Duodenal mucosa (tissue), 2 donors: ENCODE measurements around the gene NHERF2.

Source experiments
- H3K27ac ChIP-seq: one replicate; pipeline ENCODE4 v1.7.0; 2013; ENCODE audit warnings: low read depth, low read length
- H3K27me3 ChIP-seq, 2 donors: one replicate each; pipeline ENCODE4 v1.7.0; 2013; ENCODE audit warnings: low read length in 2 of 2, control low read depth in 1 of 2; ENCODE audit not compliant: insufficient read depth in 2 of 2, control insufficient read depth in 1 of 2
- H3K36me3 ChIP-seq, 2 donors: one replicate each; pipeline ENCODE4 v1.7.0; 2013; ENCODE audit warnings: low read length in 2 of 2, control low read depth in 1 of 2; ENCODE audit not compliant: insufficient read depth in 2 of 2, control insufficient read depth in 1 of 2
- H3K4me1 ChIP-seq, 2 donors: one replicate each; pipeline ENCODE4 v1.7.0; 2013; ENCODE audit warnings: low read length in 2 of 2, control low read depth in 1 of 2; ENCODE audit not compliant: insufficient read depth in 2 of 2, control insufficient read depth in 1 of 2
- H3K4me3 ChIP-seq, 2 donors: one replicate each; pipeline ENCODE4 v1.7.0; 2013; ENCODE audit warnings: low read length in 2 of 2, low read depth in 1 of 2
- H3K9ac ChIP-seq, 2 donors: one replicate each; pipeline ENCODE4 v1.7.0; 2013; ENCODE audit warnings: low read length in 2 of 2, low read depth in 1 of 2
- H3K9me3 ChIP-seq, 2 donors: one replicate each; pipeline ENCODE4 v1.7.0; 2013; ENCODE audit warnings: low read length in 2 of 2, control low read depth in 1 of 2; ENCODE audit not compliant: control insufficient read depth in 1 of 2

The NHERF2 gene

DNA sequence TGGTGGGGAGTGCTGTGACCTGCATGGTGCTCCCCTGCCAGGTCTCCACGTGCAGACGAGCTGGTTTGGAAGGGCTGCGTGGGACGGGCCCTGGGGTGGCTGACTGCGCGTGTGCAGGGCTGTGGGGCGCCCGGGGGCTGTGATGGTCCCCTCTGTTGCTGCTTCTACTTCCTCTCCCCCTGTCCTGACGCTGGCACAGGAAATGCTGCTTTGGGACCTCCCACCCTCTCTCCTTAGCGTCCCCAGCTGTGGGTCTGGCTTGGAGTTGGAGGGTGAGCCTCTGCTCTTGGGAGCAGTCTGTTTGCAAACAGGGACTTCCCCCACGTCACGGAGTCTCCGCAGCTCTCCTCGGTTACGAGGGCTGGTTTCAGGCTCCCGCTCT, 56.3 kb downstream of the NHERF2 start:
- Histone ChIP-seq H3K9me3 (no peaks in the 10 kb centered on the region), H3K27ac (no peak overlapping the region), H3K36me3 (peaks cover 24 to 83% of the 10 kb centered on the region in 2 donors), H3K4me3 (no peak overlapping the region), H3K27me3 (no peaks in the 10 kb centered on the region), H3K9ac (no peak overlapping the region), H3K4me1 (peaks cover 0 to 15% of the 10 kb centered on the region in 2 donors)

DNA sequence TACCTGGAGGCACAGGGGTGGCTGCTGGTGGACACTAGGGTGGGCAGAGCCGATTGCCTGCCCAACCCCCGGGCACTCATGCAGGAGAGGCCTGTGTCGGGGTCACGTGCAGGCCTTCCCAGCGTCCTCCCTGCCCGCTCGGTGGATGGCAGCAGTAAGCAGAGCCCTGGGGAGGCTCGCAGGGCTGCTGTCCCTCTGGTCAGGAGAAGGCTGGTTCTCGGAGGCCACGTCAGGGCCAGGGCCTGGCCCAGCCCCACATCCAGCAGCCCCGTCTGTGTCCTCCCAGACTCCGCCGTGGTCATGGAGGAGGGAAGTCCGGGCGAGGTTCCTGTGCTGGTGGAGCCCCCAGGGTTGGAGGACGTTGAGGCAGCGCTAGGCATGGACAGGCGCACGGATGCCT, 56.7 kb downstream of the NHERF2 start:
- peaks cover 0 to 15% of the 10 kb centered on the region in 2 donors for H3K4me1 ChIP-seq
- no peak overlapping the region for H3K4me3 ChIP-seq
- peaks cover 29 to 86% of the 10 kb centered on the region in 2 donors for H3K36me3 ChIP-seq
- no peak overlapping the region for H3K27ac ChIP-seq
- H3K9ac ChIP-seq: no peak overlapping the region
- no peaks in the 10 kb centered on the region for H3K9me3 ChIP-seq
- no peaks in the 10 kb centered on the region for H3K27me3 ChIP-seq

DNA sequence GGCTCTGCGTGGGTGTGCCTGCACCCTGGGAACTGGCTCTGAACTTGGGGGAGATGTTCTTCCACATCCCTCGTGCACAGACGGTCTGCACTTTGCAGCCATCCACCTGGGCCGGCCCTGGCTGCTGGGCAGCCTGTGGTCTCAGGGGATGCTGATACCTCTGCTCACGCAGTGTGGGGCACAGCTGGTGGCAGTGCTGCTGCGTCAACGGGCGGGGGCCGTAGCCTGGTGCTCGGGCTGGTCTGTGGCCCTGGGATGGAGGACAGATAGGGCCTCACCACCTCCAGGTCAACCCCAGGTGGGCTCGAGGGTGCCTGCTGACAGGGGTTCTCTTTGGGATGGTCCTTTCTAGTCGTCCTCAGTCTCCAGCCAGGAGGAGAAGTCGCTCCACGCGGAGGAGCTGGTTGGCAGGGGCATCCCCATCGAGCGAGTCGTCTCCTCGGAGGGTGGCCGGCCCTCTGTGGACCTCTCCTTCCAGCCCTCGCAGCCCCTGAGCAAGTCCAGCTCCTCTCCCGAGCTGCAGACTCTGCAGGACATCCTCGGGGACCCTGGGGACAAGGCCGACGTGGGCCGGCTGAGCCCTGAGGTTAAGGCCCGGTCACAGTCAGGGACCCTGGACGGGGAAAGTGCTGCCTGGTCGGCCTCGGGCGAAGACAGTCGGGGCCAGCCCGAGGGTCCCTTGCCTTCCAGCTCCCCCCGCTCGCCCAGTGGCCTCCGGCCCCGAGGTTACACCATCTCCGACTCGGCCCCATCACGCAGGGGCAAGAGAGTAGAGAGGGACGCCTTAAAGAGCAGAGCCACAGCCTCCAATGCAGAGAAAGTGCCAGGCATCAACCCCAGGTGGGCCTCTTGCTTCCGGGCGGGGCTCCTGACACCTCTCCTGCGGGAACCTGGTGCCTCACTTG, 57.4 kb downstream of the NHERF2 start:
- no peaks in the 10 kb centered on the region for H3K27me3 ChIP-seq
- H3K36me3 ChIP-seq: peaks cover 29 to 85% of the 10 kb centered on the region in 2 donors
- no peaks in the 10 kb centered on the region for H3K9me3 ChIP-seq
- H3K4me1 ChIP-seq: peaks cover 0 to 15% of the 10 kb centered on the region in 2 donors
- no peak overlapping the region for H3K9ac ChIP-seq
- H3K27ac ChIP-seq: no peak overlapping the region
- H3K4me3 ChIP-seq: no peak overlapping the region

DNA sequence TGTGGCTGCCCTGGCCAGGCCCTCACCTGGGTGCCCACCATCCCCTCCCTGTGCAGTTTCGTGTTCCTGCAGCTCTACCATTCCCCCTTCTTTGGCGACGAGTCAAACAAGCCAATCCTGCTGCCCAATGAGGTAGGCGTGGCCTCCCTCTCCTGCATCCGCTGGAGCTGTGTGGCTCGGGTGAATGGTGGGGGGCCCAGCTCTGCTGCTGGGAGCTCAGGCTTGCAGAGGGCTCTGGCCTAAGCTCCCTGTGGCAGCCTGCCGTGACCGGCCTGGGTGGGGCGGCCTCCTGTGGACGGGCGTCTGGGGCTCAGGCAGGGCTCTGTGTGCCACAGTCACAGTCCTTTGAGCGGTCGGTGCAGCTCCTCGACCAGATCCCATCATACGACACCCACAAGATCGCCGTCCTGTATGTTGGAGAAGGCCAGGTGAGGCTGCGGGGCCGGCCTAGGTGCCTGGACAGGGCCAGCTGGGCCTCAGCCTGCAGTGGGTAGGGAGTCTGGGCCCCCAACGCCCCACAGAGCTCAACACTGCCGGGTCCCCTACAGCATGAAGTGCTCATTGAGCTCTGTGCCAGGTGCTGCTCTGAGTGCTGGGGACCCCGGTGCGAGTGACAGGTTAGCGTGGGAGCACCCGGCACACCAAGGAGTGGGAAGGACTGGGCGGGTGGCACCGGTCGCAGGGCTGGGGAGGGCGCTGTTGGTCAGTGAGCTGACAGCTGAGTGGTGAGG, 58.4 kb downstream of the NHERF2 start:
- Histone ChIP-seq H3K4me3 (no peak overlapping the region), H3K27me3 (no peaks in the 10 kb centered on the region), H3K9ac (no peak overlapping the region), H3K27ac (no peak overlapping the region), H3K4me1 (peaks cover 0 to 15% of the 10 kb centered on the region in 2 donors), H3K9me3 (no peaks in the 10 kb centered on the region), H3K36me3 (peaks cover 29 to 84% of the 10 kb centered on the region in 2 donors)

DNA sequence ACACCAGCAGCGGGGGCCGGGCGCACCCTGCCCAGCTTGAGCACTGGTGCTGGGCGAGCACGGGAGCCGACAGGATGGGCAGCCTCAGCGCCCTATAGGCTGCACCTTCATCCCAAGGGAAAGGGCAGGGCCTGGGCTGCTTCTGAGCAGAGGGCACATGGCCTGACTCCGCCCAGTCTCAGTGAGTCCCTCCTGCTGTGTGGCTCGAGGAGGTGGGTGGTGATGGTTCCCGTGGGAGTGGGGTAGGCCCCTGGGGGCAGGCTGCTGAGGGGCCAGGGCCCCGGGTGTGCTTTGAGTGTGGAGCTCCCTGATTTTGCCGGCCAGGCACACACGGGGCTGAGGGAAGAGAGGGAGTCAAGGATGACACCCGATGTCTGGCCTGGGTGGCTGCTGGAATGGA, 59.0 kb downstream of the NHERF2 start:
- H3K9me3 ChIP-seq: no peaks in the 10 kb centered on the region
- H3K36me3 ChIP-seq: peaks cover 29 to 81% of the 10 kb centered on the region in 2 donors
- H3K27ac ChIP-seq: no peak overlapping the region
- H3K4me3 ChIP-seq: no peak overlapping the region
- H3K9ac ChIP-seq: no peak overlapping the region
- H3K4me1 ChIP-seq: peaks cover 5 to 21% of the 10 kb centered on the region in 2 donors
- no peaks in the 10 kb centered on the region for H3K27me3 ChIP-seq

DNA sequence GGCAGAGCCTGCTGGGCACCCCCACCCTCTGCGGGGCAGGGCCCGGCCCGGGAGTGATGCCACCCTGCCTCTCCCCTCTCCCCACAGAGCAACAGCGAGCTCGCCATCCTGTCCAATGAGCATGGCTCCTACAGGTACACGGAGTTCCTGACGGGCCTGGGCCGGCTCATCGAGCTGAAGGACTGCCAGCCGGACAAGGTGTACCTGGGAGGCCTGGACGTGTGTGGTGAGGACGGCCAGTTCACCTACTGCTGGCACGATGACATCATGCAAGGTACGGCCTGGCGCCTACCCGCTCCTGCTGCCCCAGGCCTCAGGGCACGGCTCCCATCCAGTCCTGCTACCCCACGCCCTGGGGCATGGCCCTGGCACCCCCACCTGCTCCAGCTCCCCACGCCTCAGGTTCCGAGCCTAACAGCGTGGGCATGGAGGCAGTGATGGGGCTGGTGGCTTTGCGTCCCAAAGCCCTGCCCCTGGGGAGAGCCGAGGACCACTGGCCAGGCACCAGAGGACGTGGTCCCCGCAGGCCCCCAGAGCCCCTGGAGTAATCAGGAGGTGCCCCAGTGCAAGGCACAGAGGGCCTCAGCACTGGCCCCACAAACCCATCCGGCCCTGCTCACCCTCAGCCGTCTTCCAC, 59.5 kb downstream of the NHERF2 start:
- Histone ChIP-seq H3K4me1 (peaks cover 5 to 22% of the 10 kb centered on the region in 2 donors), H3K27ac (no peak overlapping the region), H3K27me3 (no peaks in the 10 kb centered on the region), H3K9ac (no peak overlapping the region), H3K36me3 (peaks cover 29 to 75% of the 10 kb centered on the region in 2 donors), H3K4me3 (no peak overlapping the region), H3K9me3 (no peaks in the 10 kb centered on the region)

DNA sequence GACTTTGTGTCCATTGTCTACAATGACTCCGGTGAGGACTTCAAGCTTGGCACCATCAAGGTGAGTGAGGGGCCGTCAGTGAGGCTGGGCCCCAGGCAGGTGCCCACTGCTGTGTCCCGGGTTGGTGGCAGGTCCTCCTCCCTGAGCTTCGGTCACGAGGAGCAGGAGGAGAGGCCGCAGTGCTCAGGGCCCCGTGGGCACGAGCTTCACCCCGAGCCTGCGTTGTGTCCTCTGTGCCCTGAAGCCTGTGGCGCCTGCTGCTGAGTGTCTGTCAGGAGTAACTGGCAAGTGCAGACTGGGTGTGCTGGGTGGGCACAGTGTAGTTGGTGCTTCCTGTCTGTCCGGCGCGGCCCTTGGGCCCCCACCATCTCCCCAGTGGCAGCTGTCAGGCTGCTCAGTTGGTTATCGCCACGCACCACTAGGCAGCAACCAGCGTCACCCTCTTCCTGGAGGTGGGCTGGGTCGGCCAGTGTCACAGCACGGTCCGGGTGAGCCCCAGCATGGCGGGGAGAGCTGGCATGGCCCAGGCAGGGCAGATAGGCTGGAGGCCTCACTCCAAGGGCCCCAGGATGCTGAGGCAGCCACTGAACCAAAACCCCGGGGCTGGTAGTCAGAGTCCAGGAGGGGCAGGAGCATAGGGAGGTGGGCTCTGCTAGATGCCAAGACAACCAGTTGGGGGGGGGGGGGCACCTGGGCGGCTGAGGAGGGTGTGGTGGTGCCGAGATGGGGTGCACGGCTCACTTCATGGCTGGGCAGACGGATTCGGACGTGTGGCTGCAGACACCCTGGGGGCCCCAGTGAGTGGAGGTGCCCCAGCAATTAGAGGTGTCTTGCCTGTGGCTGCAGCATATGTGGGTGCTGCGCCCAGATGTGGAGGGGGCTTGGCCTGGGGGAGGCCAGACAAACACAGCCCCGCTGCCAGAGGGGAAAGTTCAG, 60.4 kb downstream of the NHERF2 start:
- Histone ChIP-seq H3K9me3 (no peaks in the 10 kb centered on the region), H3K4me3 (no peak overlapping the region), H3K27me3 (no peaks in the 10 kb centered on the region), H3K9ac (no peak overlapping the region), H3K27ac (no peak overlapping the region), H3K4me1 (peaks cover 5 to 28% of the 10 kb centered on the region in 2 donors), H3K36me3 (peaks cover 25 to 68% of the 10 kb centered on the region in 2 donors)

DNA sequence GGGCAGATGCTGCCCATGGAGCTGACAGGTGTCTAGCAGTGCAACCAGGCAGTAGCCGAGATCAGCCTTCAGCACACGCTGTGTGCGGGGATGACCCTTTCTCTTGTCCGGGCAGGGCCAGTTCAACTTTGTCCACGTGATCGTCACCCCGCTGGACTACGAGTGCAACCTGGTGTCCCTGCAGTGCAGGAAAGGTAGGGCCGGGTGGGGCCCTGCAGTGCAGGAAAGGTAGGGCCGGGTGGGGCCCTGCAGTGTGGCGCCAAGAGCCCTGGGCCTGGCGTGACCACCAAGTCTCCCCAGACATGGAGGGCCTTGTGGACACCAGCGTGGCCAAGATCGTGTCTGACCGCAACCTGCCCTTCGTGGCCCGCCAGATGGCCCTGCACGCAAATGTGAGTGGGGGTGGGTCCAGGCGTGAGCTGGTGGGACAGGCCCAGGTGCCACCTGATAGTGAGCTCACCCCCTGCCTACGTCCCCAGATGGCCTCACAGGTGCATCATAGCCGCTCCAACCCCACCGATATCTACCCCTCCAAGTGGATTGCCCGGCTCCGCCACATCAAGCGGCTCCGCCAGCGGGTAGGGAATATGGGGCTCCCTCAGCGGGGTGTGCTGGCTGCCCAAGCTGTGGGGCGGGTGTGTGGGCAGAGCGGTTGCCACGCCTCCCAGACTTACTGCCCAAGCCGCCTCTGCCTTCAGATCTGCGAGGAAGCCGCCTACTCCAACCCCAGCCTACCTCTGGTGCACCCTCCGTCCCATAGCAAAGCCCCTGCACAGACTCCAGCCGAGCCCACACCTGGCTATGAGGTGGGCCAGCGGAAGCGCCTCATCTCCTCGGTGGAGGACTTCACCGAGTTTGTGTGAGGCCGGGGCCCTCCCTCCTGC, 61.3 kb downstream of the NHERF2 start:
- H3K4me1 ChIP-seq: peaks cover 11 to 30% of the 10 kb centered on the region in 2 donors
- H3K9ac ChIP-seq: no peak overlapping the region
- no peak overlapping the region for H3K27ac ChIP-seq
- no peak overlapping the region for H3K4me3 ChIP-seq
- peaks cover 21 to 72% of the 10 kb centered on the region in 2 donors for H3K36me3 ChIP-seq
- H3K9me3 ChIP-seq: no peaks in the 10 kb centered on the region
- no peaks in the 10 kb centered on the region for H3K27me3 ChIP-seq
